Effector memory CD8-positive, alpha-beta T cell (primary cell): ENCODE data around the gene MIA3.

Experiments used
- ATAC-seq: fragments of 150-1000 bp; cut with Tn5 transposase; replicated peaks from 2 replicates; pipeline ENCODE4 v1.10.0; 2021; ENCODE audit warnings: mild to moderate bottlenecking, moderate library complexity
- DNase-seq, 3 experiments: peaks; one replicate each; pipeline ENCODE4 v3.0.0; 2021
- H3K27ac Mint-ChIP-seq, 2 donors: one replicate each; pipeline ENCODE4 v1.8.0; 2022; ENCODE audit warnings: mild to moderate bottlenecking in 2 of 2, mixed read lengths in 2 of 2, moderate library complexity in 2 of 2
- H3K27me3 Mint-ChIP-seq, 2 donors: one replicate each; pipeline ENCODE4 v1.8.0; 2022; ENCODE audit warnings: mixed read lengths in 2 of 2
- H3K36me3 Mint-ChIP-seq: one replicate; pipeline ENCODE4 v1.8.0; 2022; ENCODE audit warnings: mild to moderate bottlenecking, moderate library complexity, mixed read lengths; ENCODE audit not compliant: insufficient read depth
- H3K4me1 Mint-ChIP-seq, 2 donors: one replicate each; pipeline ENCODE4 v1.8.0; 2022; ENCODE audit warnings: low read depth in 2 of 2, mixed read lengths in 2 of 2
- H3K4me3 Mint-ChIP-seq, 2 donors: one replicate each; pipeline ENCODE4 v1.8.0; 2022; ENCODE audit warnings: mild to moderate bottlenecking in 2 of 2, mixed read lengths in 2 of 2, moderate library complexity in 2 of 2
- H3K9me3 Mint-ChIP-seq, 2 donors: one replicate each; pipeline ENCODE4 v1.8.0; 2022; ENCODE audit warnings: mixed read lengths in 2 of 2

The MIA3 gene

GRCh38 chr1:222631611-222632208, 13.8 kb downstream of the MIA3 start:
- no peaks in the 10 kb centered on the region for H3K27me3 Mint-ChIP-seq

GRCh38 chr1:222632749-222633148, 14.9 kb downstream of the MIA3 start:
- Mint-ChIP-seq H3K4me1 (peaks cover 5 to 15% of the 10 kb centered on the region in 2 donors), H3K27me3 (no peaks in the 10 kb centered on the region), H3K4me3 (no peak overlapping the region), H3K27ac (peak overlapping the region in 1 of 2 donors; percentile 91), H3K36me3 (peaks cover 55% of the 10 kb centered on the region), H3K9me3 (no peaks in the 10 kb centered on the region)
- ATAC-seq (no peak), DNase-seq (no peak)

More at GRCh38 chr1:222631611-222632208, 13.8 kb downstream of the MIA3 start:
- Mint-ChIP-seq H3K36me3 (peaks cover 50% of the 10 kb centered on the region), H3K4me3 (no peak overlapping the region), H3K9me3 (no peaks in the 10 kb centered on the region), H3K4me1 (peaks cover 5 to 15% of the 10 kb centered on the region in 2 donors), H3K27ac (peak overlapping the region in 1 of 2 donors; percentile 72)
- DNase-seq (no peak), ATAC-seq (no peak)

- no peaks in the 10 kb centered on the region for H3K9me3 Mint-ChIP-seq
- peaks cover 52% of the 10 kb centered on the region for H3K36me3 Mint-ChIP-seq
- DNase-seq (peak; percentile 79 to 85 (median 80)), ATAC-seq (peak; percentile 98)
- H3K27ac Mint-ChIP-seq: peak overlapping the region; percentile 76 to 91
- peaks cover 5 to 9% of the 10 kb centered on the region in 2 donors for H3K4me1 Mint-ChIP-seq
- H3K4me3 Mint-ChIP-seq: no peak overlapping the region
- no peaks in the 10 kb centered on the region for H3K27me3 Mint-ChIP-seq
These were observed 16.5 kb downstream of the MIA3 start for GRCh38 chr1:222634180-222635013.

GRCh38 chr1:222641269-222641948, 23.5 kb downstream of the MIA3 start:
- ATAC-seq: no peak
- Mint-ChIP-seq H3K4me3 (no peak overlapping the region), H3K36me3 (peaks cover 48% of the 10 kb centered on the region), H3K27ac (peak overlapping the region in 1 of 2 donors; percentile 26), H3K4me1 (peaks cover 10 to 27% of the 10 kb centered on the region in 2 donors), H3K9me3 (peaks cover 0 to 1% of the 10 kb centered on the region in 2 donors), H3K27me3 (no peaks in the 10 kb centered on the region)
- DNase-seq: no peak

- peak overlapping the region in 1 of 2 donors; percentile 95 for H3K4me3 Mint-ChIP-seq
- H3K9me3 Mint-ChIP-seq: peaks cover 0 to 1% of the 10 kb centered on the region in 2 donors
- peaks cover 11 to 27% of the 10 kb centered on the region in 2 donors for H3K4me1 Mint-ChIP-seq
- no peaks in the 10 kb centered on the region for H3K27me3 Mint-ChIP-seq
- ATAC-seq (no peak), DNase-seq (no peak)
- peaks cover 46% of the 10 kb centered on the region for H3K36me3 Mint-ChIP-seq
- H3K27ac Mint-ChIP-seq: no peak overlapping the region
These were observed 24.6 kb downstream of the MIA3 start for GRCh38 chr1:222642468-222642867.

- peaks cover 37% of the 10 kb centered on the region for H3K36me3 Mint-ChIP-seq
- peak overlapping the region; percentile 95 to 96 for H3K4me3 Mint-ChIP-seq
These were observed 25.7 kb downstream of the MIA3 start for GRCh38 chr1:222643606-222643937.

GRCh38 chr1:222643938-222644635, 26.2 kb downstream of the MIA3 start:
- Mint-ChIP-seq H3K27me3 (no peaks in the 10 kb centered on the region), H3K27ac (peak overlapping the region; percentile 98 to 100), H3K36me3 (peaks cover 42% of the 10 kb centered on the region), H3K4me3 (peak overlapping the region; percentile 95 to 96), H3K9me3 (peaks cover 0 to 1% of the 10 kb centered on the region in 2 donors), H3K4me1 (peaks cover 14 to 31% of the 10 kb centered on the region in 2 donors)
- DNase-seq (peak; percentile 96 to 98 (median 97)), ATAC-seq (peak; percentile 89)

More at GRCh38 chr1:222643606-222643937, 25.7 kb downstream of the MIA3 start:
- H3K9me3 Mint-ChIP-seq: peaks cover 0 to 1% of the 10 kb centered on the region in 2 donors
- peaks cover 14 to 31% of the 10 kb centered on the region in 2 donors for H3K4me1 Mint-ChIP-seq
- DNase-seq (no peak), ATAC-seq (peak; percentile 42)
- peak overlapping the region; percentile 98 to 100 for H3K27ac Mint-ChIP-seq
- H3K27me3 Mint-ChIP-seq: no peaks in the 10 kb centered on the region

GRCh38 chr1:222644636-222644980, 26.7 kb downstream of the MIA3 start:
- DNase-seq (no peak), ATAC-seq (peak; percentile 58)
- Mint-ChIP-seq H3K27ac (peak overlapping the region; percentile 98 to 100), H3K4me1 (peaks cover 14 to 31% of the 10 kb centered on the region in 2 donors), H3K9me3 (peaks cover 0 to 1% of the 10 kb centered on the region in 2 donors), H3K4me3 (peak overlapping the region; percentile 95 to 96), H3K36me3 (peaks cover 47% of the 10 kb centered on the region), H3K27me3 (no peaks in the 10 kb centered on the region)

- Mint-ChIP-seq H3K27ac (peak overlapping the region; percentile 97 to 99), H3K4me3 (no peak overlapping the region), H3K4me1 (peaks cover 20 to 39% of the 10 kb centered on the region in 2 donors), H3K27me3 (no peaks in the 10 kb centered on the region), H3K36me3 (peaks cover 88% of the 10 kb centered on the region), H3K9me3 (no peaks in the 10 kb centered on the region)
- DNase-seq: no peak
- ATAC-seq: no peak
These were observed 34.8 kb downstream of the MIA3 start for GRCh38 chr1:222652676-222653075.

- peak overlapping the region; percentile 97 to 99 for H3K27ac Mint-ChIP-seq
- peaks cover 94% of the 10 kb centered on the region for H3K36me3 Mint-ChIP-seq
- H3K4me3 Mint-ChIP-seq: no peak overlapping the region
- ATAC-seq (no peak), DNase-seq (no peak)
- H3K4me1 Mint-ChIP-seq: peaks cover 17 to 36% of the 10 kb centered on the region in 2 donors
- no peaks in the 10 kb centered on the region for H3K9me3 Mint-ChIP-seq
- H3K27me3 Mint-ChIP-seq: no peaks in the 10 kb centered on the region
These were observed 35.4 kb downstream of the MIA3 start for GRCh38 chr1:222653178-222653827.

- DNase-seq (peak; percentile 66 to 68 (median 66)), ATAC-seq (peak; percentile 99)
- Mint-ChIP-seq H3K36me3 (peaks cover 96% of the 10 kb centered on the region), H3K9me3 (no peaks in the 10 kb centered on the region), H3K4me1 (peaks cover 17 to 40% of the 10 kb centered on the region in 2 donors), H3K27me3 (no peaks in the 10 kb centered on the region), H3K27ac (peak overlapping the region; percentile 97 to 99), H3K4me3 (peak overlapping the region; percentile 34 to 58)
These were observed 37.0 kb downstream of the MIA3 start for GRCh38 chr1:222654849-222655248.

GRCh38 chr1:222656391-222657155, 38.7 kb downstream of the MIA3 start:
- Mint-ChIP-seq H3K27me3 (no peaks in the 10 kb centered on the region), H3K4me3 (no peak overlapping the region), H3K27ac (peak overlapping the region; percentile 97 to 99), H3K4me1 (peaks cover 17 to 40% of the 10 kb centered on the region in 2 donors), H3K9me3 (no peaks in the 10 kb centered on the region), H3K36me3 (peaks cover 96% of the 10 kb centered on the region)
- DNase-seq: no peak
- no peak for ATAC-seq
